22Rv1 (cell line): ENCODE measurements around the gene TMEM39B.
"Not testable (repeated sequence)": the region's sequence is repeated elsewhere in the genome, so short reads cannot be mapped to it uniquely, and the experiment has no call there.

Experiments
- H3K27ac ChIP-seq: fragments of 450-650 bp; 2 replicates; pipeline ENCODE4 v1.5.1; 2017
- CTCF ChIP-seq: fragments of 450-650 bp; IDR thresholded peaks from 2 replicates; pipeline ENCODE4 v1.5.1; 2017; ENCODE audit warnings: mild to moderate bottlenecking
- ZFX ChIP-seq: fragments of 450-650 bp; IDR thresholded peaks from 2 replicates; pipeline ENCODE4 v1.6.1; 2017; ENCODE audit warnings: antibody characterized with exemption, borderline replicate concordance

The TMEM39B gene

GRCh38 chr1:32114420-32114819, 41.7 kb downstream of the TMEM39B start:
- TF ChIP-seq CTCF: no peak
- no peak for TF ChIP-seq ZFX
- no peak overlapping the region for H3K27ac ChIP-seq

- H3K27ac ChIP-seq: no peak overlapping the region
- no peak for TF ChIP-seq CTCF
- TF ChIP-seq ZFX: no peak
Observed at GRCh38 chr1:32115496-32115895, 42.8 kb downstream of the TMEM39B start.

GRCh38 chr1:32116531-32116930, 43.8 kb downstream of the TMEM39B start:
- no peak for TF ChIP-seq CTCF
- no peak for TF ChIP-seq ZFX
- H3K27ac ChIP-seq: no peak overlapping the region

- no peak for TF ChIP-seq ZFX
- TF ChIP-seq CTCF: no peak
- H3K27ac ChIP-seq: no peak overlapping the region
Observed at GRCh38 chr1:32122151-32122550, 49.4 kb downstream of the TMEM39B start.

- not testable (repeated sequence) for H3K27ac ChIP-seq
Observed at GRCh38 chr1:32123361-32123760, 50.6 kb downstream of the TMEM39B start.

- TF ChIP-seq ZFX (no peak), CTCF (no peak)
- no peak overlapping the region for H3K27ac ChIP-seq
Observed at GRCh38 chr1:32125313-32125712, 52.6 kb downstream of the TMEM39B start.

- no peak overlapping the region for H3K27ac ChIP-seq
- no peak for TF ChIP-seq CTCF
Observed at GRCh38 chr1:32126770-32127169, 54.0 kb downstream of the TMEM39B start.

- no peak for TF ChIP-seq ZFX
- TF ChIP-seq CTCF: no peak
- H3K27ac ChIP-seq: no peak overlapping the region
Observed at GRCh38 chr1:32127409-32128198, 54.9 kb downstream of the TMEM39B start.
